Mesendoderm (in vitro differentiated cells): ENCODE measurements around the gene CNIH3.
A peak's percentile ranks its signal among the peaks of the same experiment; 100 is the strongest.

Source experiments
- DNase-seq: peaks from one replicate; pipeline ENCODE4 v3.0.0; 2013
- H2AK5ac ChIP-seq: 2 replicates; pipeline ENCODE4 v1.6.1; 2013; ENCODE audit warnings: low read length, inconsistent platforms
- H2BK120ac ChIP-seq: 2 replicates; pipeline ENCODE4 v1.6.1; 2013; ENCODE audit warnings: low read depth, mild to moderate bottlenecking, low read length, moderate library complexity, mixed read lengths
- H2BK15ac ChIP-seq: replicated peaks from 2 replicates; pipeline ENCODE4 v1.6.1; 2013; ENCODE audit warnings: low read depth, mild to moderate bottlenecking, moderate library complexity
- H2BK5ac ChIP-seq: 2 replicates; pipeline ENCODE4 v1.6.1; 2013; ENCODE audit warnings: low read length, inconsistent platforms
- H3K18ac ChIP-seq: 2 replicates; pipeline ENCODE4 v1.6.1; 2013; ENCODE audit warnings: mild to moderate bottlenecking, low read length, mixed read lengths
- H3K23ac ChIP-seq: one replicate; pipeline ENCODE4 v1.6.1; 2013; ENCODE audit warnings: low read length
- H3K27ac ChIP-seq: 2 replicates; pipeline ENCODE4 v1.5.1; 2013; ENCODE audit warnings: low read depth, mild to moderate bottlenecking, inconsistent platforms, low read length, moderate library complexity
- H3K27me3 ChIP-seq: 2 replicates; pipeline ENCODE4 v1.6.1; 2013; ENCODE audit warnings: low read length, control low read depth, mild to moderate bottlenecking, inconsistent platforms; ENCODE audit not compliant: insufficient read depth, poor library complexity
- H3K36me3 ChIP-seq: 2 replicates; pipeline ENCODE4 v1.6.1; 2013; ENCODE audit warnings: low read length, inconsistent platforms; ENCODE audit not compliant: control insufficient read depth, insufficient read depth
- H3K4ac ChIP-seq: one replicate; pipeline ENCODE4 v1.6.1; 2013; ENCODE audit warnings: low read depth, mild to moderate bottlenecking, low read length, moderate library complexity
- H3K4me1 ChIP-seq: 2 replicates; pipeline ENCODE4 v1.6.1; 2013; ENCODE audit warnings: low read depth, low read length, inconsistent platforms; ENCODE audit not compliant: control insufficient read depth
- H3K4me2 ChIP-seq: 2 replicates; pipeline ENCODE4 v1.6.1; 2013; ENCODE audit warnings: low read length
- H3K4me3 ChIP-seq: 2 replicates; pipeline ENCODE4 v1.5.1; 2013; ENCODE audit warnings: mild to moderate bottlenecking, low read length
- H3K56ac ChIP-seq: one replicate; pipeline ENCODE4 v1.6.1; 2013; ENCODE audit warnings: low read length
- H3K79me1 ChIP-seq: 2 replicates; pipeline ENCODE4 v1.6.1; 2013; ENCODE audit warnings: low read length, inconsistent platforms
- H3K79me2 ChIP-seq: 2 replicates; pipeline ENCODE4 v1.6.1; 2013; ENCODE audit warnings: mild to moderate bottlenecking, low read length; ENCODE audit not compliant: control insufficient read depth, insufficient read depth
- H3K9ac ChIP-seq: 2 replicates; pipeline ENCODE4 v1.6.1; 2013; ENCODE audit warnings: low read length, inconsistent platforms
- H4K5ac ChIP-seq: one replicate; pipeline ENCODE4 v1.6.1; 2013; ENCODE audit warnings: low read length
- H4K8ac ChIP-seq: one replicate; pipeline ENCODE4 v1.6.1; 2013; ENCODE audit warnings: low read depth, mild to moderate bottlenecking, control low read depth, low read length, moderate library complexity
- WGBS: extraction: QIAGEN DNeasy Blood & Tissue Kit; methylation state at CpG from one replicate; pipeline ENCODE4 v1.1.7; 2013; ENCODE audit warnings: low lambda C conversion rate, missing lambda C conversion rate; ENCODE audit not compliant: insufficient coverage; ENCODE audit errors: extremely low coverage; 5-methylcytosine and 5-hydroxymethylcytosine counted together

The CNIH3 gene

DNA sequence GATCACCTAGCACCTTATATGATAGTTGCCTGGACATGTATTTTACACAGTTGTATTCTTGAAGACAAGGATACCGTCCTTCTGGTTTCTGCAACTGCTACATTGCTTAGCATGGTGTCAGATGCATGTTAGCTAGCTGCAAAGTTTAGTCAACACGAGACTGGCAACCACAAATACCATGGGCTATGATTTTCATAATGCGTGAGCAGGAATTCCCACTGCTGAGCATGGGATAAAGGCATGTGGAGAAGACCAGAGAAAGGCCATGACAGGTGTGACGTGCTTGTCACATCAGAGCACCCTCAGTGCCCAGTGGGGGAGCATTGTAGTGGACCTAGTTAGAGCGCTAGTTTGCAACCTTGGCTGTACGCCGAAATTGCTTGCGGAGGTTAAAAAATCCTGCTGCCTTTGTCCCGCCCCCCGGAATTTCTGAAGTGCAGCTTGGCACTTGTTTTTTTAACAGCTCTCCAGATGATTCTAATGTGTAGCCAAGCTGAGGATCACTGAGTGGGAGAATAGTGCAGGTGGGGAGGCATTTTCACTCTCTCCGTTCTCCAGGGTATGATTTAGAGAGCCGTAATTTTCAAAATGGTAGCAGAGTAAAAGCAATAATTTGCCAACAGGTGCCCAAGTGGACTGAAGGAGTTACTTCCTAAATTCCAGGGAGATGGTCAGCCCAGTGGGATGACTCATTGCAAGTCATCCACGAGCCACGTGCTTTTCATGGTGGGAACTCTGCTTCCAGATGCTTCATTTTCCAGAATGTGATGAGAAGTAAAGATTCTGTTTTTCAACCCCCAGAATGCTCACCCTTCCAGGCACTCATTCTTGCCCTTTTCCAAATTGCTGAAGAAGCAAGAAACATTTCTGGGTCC, 81.0 kb downstream of the CNIH3 start:
- Histone ChIP-seq H2BK5ac (no peak overlapping the region), H2BK15ac (no peak overlapping the region), H3K4me2 (no peak overlapping the region), H3K79me2 (no peaks in the 10 kb centered on the region), H4K5ac (no peak overlapping the region), H4K8ac (no peak overlapping the region), H3K27me3 (no peaks in the 10 kb centered on the region), H3K9ac (no peak overlapping the region), H3K4ac (no peak overlapping the region), H3K4me3 (no peak overlapping the region), H2BK120ac (no peak overlapping the region), H3K27ac (no peak overlapping the region), H2AK5ac (no peak overlapping the region), H3K18ac (no peak overlapping the region), H3K79me1 (no peaks in the 10 kb centered on the region), H3K56ac (no peak overlapping the region), H3K23ac (no peak overlapping the region), H3K36me3 (no peaks in the 10 kb centered on the region), H3K4me1 (peaks cover 5% of the 10 kb centered on the region)
- peak; percentile 17 for DNase-seq
- no CpG with 5 or more reads among the region's 14 CpGs for WGBS

DNA sequence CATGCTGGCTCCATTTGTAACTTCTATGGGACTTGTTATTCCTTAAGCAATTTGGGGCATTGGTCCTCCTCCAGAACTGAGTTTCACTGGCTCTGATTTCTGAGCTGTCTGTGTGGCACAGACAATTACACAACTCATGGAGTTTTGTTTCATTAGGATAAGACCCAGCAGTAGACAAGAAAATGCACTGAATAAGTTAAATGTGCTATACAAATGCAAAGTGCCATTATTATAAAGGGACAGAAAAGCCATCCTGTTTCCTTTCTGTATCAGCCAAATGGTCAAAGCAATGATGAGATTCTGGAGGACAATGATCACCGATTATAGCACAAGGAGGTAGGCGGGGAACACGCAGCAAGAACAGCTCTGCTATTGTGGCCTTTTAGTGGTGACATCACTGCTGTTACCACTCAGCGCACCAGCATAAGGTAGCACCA, 81.9 kb downstream of the CNIH3 start:
- Histone ChIP-seq H3K79me2 (no peaks in the 10 kb centered on the region), H3K4me3 (no peak overlapping the region), H3K36me3 (no peaks in the 10 kb centered on the region), H3K27me3 (no peaks in the 10 kb centered on the region), H3K9ac (no peak overlapping the region), H3K79me1 (no peaks in the 10 kb centered on the region), H3K23ac (no peak overlapping the region), H4K8ac (no peak overlapping the region), H3K4ac (no peak overlapping the region), H4K5ac (no peak overlapping the region), H2BK15ac (no peak overlapping the region), H3K4me1 (peaks cover 5% of the 10 kb centered on the region), H3K27ac (no peak overlapping the region), H2BK5ac (no peak overlapping the region), H3K4me2 (no peak overlapping the region), H3K56ac (no peak overlapping the region), H2AK5ac (no peak overlapping the region), H2BK120ac (no peak overlapping the region), H3K18ac (no peak overlapping the region)
- no CpG with 5 or more reads among the region's 4 CpGs for WGBS
- DNase-seq: no peak

DNA sequence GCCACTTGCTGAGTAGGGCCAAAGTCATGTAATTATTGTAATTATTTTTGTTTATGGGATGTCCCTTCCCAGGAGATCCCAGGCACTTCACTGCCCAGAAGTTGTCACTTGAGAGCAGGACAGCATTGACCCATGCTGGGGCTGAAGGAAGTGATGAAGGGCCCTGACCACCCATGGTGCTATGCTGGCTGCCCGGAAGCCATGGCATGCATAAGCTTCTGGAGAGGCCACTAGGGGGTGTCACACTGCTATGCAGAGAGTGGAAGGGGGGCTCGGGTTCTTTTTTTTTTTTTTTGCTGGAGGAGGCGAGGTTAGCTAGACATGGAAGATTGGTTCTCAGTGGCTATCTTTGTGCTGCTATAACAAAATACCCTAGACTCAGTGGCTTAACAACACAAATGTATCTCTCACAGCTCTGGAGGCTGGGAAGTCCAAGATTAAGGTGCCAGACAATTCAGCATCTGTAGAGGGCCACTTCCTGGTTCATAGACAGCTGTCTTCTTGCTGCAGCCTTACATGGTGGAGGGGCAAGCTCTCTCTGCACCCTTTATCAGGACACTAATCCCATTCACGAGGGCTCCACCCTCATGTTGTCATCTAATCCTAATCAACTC, 84.9 kb downstream of the CNIH3 start:
- Histone ChIP-seq H3K36me3 (no peaks in the 10 kb centered on the region), H3K79me2 (no peaks in the 10 kb centered on the region), H3K4me3 (no peak overlapping the region), H3K9ac (no peak overlapping the region), H3K27ac (peak overlapping the region; percentile 22), H3K56ac (peak overlapping the region; percentile 75), H3K27me3 (no peaks in the 10 kb centered on the region), H4K8ac (no peak overlapping the region), H3K23ac (no peak overlapping the region), H3K18ac (peak overlapping the region; percentile 6), H3K79me1 (no peaks in the 10 kb centered on the region), H4K5ac (no peak overlapping the region), H3K4ac (peak overlapping the region; percentile 84), H2BK15ac (no peak overlapping the region), H3K4me1 (peaks cover 9% of the 10 kb centered on the region), H2AK5ac (no peak overlapping the region), H2BK5ac (peak overlapping the region; percentile 86), H2BK120ac (no peak overlapping the region), H3K4me2 (no peak overlapping the region)
- peak; percentile 94 for DNase-seq
- WGBS: no CpG with 5 or more reads among the region's 4 CpGs

DNA sequence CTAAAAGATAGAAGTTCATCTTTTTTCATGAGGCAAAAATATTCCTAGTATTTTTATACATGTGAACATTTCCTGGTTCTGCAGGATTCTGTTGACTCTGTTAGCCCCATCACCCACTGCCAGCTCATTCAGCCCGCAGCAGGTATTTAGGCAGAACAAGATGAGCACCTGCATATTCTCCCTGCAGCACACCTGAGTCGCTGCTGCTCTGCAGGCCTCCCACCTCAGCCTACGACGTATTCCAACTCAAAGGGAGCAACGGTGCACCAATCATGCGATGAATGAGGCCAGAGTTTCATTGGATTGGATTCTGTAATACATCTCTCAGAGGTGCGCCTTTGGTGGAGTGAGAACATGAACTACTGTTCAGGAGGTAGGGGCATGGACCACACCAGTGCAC, 87.6 kb downstream of the CNIH3 start:
- H3K79me2 ChIP-seq: no peaks in the 10 kb centered on the region
- H2BK120ac ChIP-seq: no peak overlapping the region
- H3K27me3 ChIP-seq: no peaks in the 10 kb centered on the region
- H2AK5ac ChIP-seq: no peak overlapping the region
- no peak overlapping the region for H2BK15ac ChIP-seq
- no peak overlapping the region for H3K23ac ChIP-seq
- no peak overlapping the region for H3K27ac ChIP-seq
- DNase-seq: no peak
- H4K5ac ChIP-seq: no peak overlapping the region
- no CpG with 5 or more reads among the region's 7 CpGs for WGBS
- peaks cover 9% of the 10 kb centered on the region for H3K4me1 ChIP-seq
- H3K4me2 ChIP-seq: no peak overlapping the region
- H4K8ac ChIP-seq: no peak overlapping the region
- H3K56ac ChIP-seq: peak overlapping the region; percentile 0
- no peak overlapping the region for H3K18ac ChIP-seq
- no peak overlapping the region for H3K4ac ChIP-seq
- no peak overlapping the region for H3K9ac ChIP-seq
- no peaks in the 10 kb centered on the region for H3K36me3 ChIP-seq
- no peak overlapping the region for H3K4me3 ChIP-seq
- H3K79me1 ChIP-seq: no peaks in the 10 kb centered on the region
- H2BK5ac ChIP-seq: no peak overlapping the region

DNA sequence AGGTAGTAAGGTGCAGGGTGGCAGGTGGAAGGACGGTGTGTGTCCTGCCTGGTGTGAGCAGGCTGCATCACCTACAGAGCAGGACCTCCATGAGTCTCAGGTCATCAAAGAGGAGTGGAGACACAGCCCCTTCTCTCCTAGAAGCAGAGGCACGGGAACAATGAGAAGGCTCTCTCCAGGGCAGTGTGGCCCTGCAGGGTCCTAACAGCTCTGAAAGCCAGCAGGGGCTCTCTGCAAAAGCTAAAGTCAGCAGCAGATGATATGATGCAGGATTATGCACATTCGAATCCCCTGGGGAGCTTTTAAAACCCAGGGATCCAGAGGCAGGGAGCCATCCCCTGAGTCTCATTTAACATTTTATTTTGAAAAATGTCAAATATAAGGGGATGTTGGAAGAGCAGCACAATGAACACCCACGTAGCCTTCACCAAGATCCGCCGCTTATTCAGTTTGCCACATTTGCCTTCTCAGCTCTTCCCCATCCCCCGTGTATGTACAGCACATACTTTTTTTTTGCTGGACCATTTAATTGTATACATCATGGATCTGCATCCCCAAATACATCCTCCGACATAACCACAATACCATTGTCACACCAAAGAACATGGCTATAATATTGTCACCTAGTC, 88.1 kb downstream of the CNIH3 start:
- Histone ChIP-seq H2BK120ac (no peak overlapping the region), H3K27ac (no peak overlapping the region), H4K5ac (no peak overlapping the region), H3K79me1 (no peaks in the 10 kb centered on the region), H3K4me2 (no peak overlapping the region), H3K9ac (no peak overlapping the region), H3K4me3 (no peak overlapping the region), H3K36me3 (no peaks in the 10 kb centered on the region), H3K79me2 (no peaks in the 10 kb centered on the region), H3K4ac (no peak overlapping the region), H3K27me3 (no peaks in the 10 kb centered on the region), H3K4me1 (peaks cover 9% of the 10 kb centered on the region), H2BK15ac (no peak overlapping the region), H3K23ac (no peak overlapping the region), H3K56ac (peak overlapping the region; percentile 0), H2AK5ac (no peak overlapping the region), H3K18ac (no peak overlapping the region), H4K8ac (no peak overlapping the region), H2BK5ac (no peak overlapping the region)
- no CpG with 5 or more reads among the region's 8 CpGs for WGBS
- DNase-seq: no peak
